22Rv1 (cell line): ENCODE measurements around the gene SASH1.

Experiments used
- ZFX ChIP-seq: fragments of 450-650 bp; IDR thresholded peaks from 2 replicates; pipeline ENCODE4 v1.6.1; 2017; ENCODE audit warnings: antibody characterized with exemption, borderline replicate concordance
- TF ChIP-seq, protein P1 (sequence below): fragments of 450-650 bp; IDR thresholded peaks from 2 replicates; pipeline ENCODE4 v1.5.1; 2017; ENCODE audit warnings: mild to moderate bottlenecking

DNA sequence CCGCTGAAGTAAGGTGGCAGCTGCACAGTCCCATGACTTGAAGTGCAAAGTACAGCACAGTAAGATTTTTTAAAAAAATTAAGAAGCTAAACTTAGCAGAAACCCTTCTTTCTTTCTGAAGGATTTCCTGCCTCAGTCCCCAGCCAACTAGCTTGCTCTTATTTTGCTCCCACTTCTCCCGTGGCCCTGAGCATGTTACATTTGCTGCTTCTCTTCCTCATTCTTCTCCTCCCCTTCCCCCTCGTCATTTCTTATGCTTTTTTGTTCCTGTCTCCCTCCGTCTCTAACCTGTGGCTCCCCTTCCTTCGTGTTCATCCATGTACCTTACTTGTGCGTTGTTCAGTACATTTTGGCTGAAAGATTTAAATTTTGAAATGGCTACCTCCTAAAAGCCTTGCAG, 123.0 kb downstream of the SASH1 start:
- TF ChIP-seq, protein P1, sequence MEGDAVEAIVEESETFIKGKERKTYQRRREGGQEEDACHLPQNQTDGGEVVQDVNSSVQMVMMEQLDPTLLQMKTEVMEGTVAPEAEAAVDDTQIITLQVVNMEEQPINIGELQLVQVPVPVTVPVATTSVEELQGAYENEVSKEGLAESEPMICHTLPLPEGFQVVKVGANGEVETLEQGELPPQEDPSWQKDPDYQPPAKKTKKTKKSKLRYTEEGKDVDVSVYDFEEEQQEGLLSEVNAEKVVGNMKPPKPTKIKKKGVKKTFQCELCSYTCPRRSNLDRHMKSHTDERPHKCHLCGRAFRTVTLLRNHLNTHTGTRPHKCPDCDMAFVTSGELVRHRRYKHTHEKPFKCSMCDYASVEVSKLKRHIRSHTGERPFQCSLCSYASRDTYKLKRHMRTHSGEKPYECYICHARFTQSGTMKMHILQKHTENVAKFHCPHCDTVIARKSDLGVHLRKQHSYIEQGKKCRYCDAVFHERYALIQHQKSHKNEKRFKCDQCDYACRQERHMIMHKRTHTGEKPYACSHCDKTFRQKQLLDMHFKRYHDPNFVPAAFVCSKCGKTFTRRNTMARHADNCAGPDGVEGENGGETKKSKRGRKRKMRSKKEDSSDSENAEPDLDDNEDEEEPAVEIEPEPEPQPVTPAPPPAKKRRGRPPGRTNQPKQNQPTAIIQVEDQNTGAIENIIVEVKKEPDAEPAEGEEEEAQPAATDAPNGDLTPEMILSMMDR, result no peak
- no peak for TF ChIP-seq ZFX
